OCI-LY1 (cell line): Measurements from ENCODE around the gene NINJ2.
A peak's percentile ranks its signal among the peaks of the same experiment; 100 is the strongest.

Experiments
- CTCF ChIP-seq: fragments of 200-600 bp; sonication (generic), shearing (Covaris generic); IDR thresholded peaks from 2 replicates; pipeline ENCODE4 v1.5.1; 2017; ENCODE audit warnings: mild to moderate bottlenecking, antibody characterized with exemption, low read length, moderate library complexity, mixed read lengths
- EZH2 ChIP-seq: fragments of 200-600 bp; sonication (generic), shearing (Covaris generic); IDR thresholded peaks from 2 replicates; pipeline ENCODE4 v1.8.0; 2017; ENCODE audit warnings: borderline replicate concordance, mixed run types, mild to moderate bottlenecking, antibody characterized with exemption, low read length, moderate library complexity, mixed read lengths

- TF ChIP-seq CTCF, result peak; percentile 40; the same call in 1 of the 2 replicates
- no peak for TF ChIP-seq EZH2
Measured at GRCh38 chr12:650983-651382, 12.3 kb downstream of the NINJ2 start.
